GM21526 (cell line): Measurements from ENCODE around the gene KATNAL2.
A peak's percentile ranks its signal among the peaks of the same experiment; 100 is the strongest.

Experiments used
- ATAC-seq: cut with Tn5 transposase; IDR thresholded peaks from one replicate; pipeline ENCODE4 v1.9.1; 2021; ENCODE audit warnings: moderate library complexity; ENCODE audit not compliant: unreplicated experiment, low FRiP score

Gene KATNAL2

GRCh38 chr18:47109720-47110119, 192.3 kb downstream of the KATNAL2 start:
- ATAC-seq = no peak

- no peak for ATAC-seq
Observed at GRCh38 chr18:47110492-47111274, 193.3 kb downstream of the KATNAL2 start.

GRCh38 chr18:47113796-47114540, 196.6 kb downstream of the KATNAL2 start:
- ATAC-seq = no peak

GRCh38 chr18:47115205-47115604, 197.8 kb downstream of the KATNAL2 start:
- ATAC-seq = no peak

- ATAC-seq = no peak
Observed at GRCh38 chr18:47118981-47119380, 201.6 kb downstream of the KATNAL2 start.

GRCh38 chr18:47120428-47120827, 203.0 kb downstream of the KATNAL2 start:
- ATAC-seq = peak; percentile 86

- ATAC-seq = no peak
Observed at GRCh38 chr18:47121146-47121545, 203.7 kb downstream of the KATNAL2 start.

- no peak for ATAC-seq
Observed at GRCh38 chr18:47141289-47141688, 223.9 kb downstream of the KATNAL2 start.

GRCh38 chr18:47143153-47143552, 225.8 kb downstream of the KATNAL2 start:
- no peak for ATAC-seq

GRCh38 chr18:47143899-47144485, 226.6 kb downstream of the KATNAL2 start:
- ATAC-seq = no peak

- ATAC-seq = no peak
Observed at GRCh38 chr18:47146206-47146605, 228.8 kb downstream of the KATNAL2 start.

- no peak for ATAC-seq
Observed at GRCh38 chr18:47149457-47150028, 232.1 kb downstream of the KATNAL2 start.

GRCh38 chr18:47150029-47150823, 232.8 kb downstream of the KATNAL2 start, which contains the start of gene HDHD2:
TSS of gene HDHD2 (minus strand) at chr18:47150500. CDS start at chr18:47136439, 14,061 bp downstream.
- ATAC-seq = peak; percentile 79

GRCh38 chr18:47150824-47151366, 233.5 kb downstream of the KATNAL2 start:
- no peak for ATAC-seq

GRCh38 chr18:47151439-47151838, 234.0 kb downstream of the KATNAL2 start:
- ATAC-seq = no peak
